Fibroblast of villous mesenchyme (primary cell): ENCODE data around the gene ATP5MC2. TPM values are rescaled to one million over a fixed set of nuclear protein-coding genes. Genes with fewer than 3 reads are reported as not detected.

ENCODE experiments used
- DNase-seq: peaks from one replicate; pipeline ENCODE4 v3.0.0-alpha.2; 2010; ENCODE audit warnings: low read depth
- H3K4me3 ChIP-seq: 2 replicates; pipeline ENCODE4 v1.5.1; 2011; ENCODE audit warnings: low read depth, mild to moderate bottlenecking, low read length
- CTCF ChIP-seq: IDR thresholded peaks from 2 replicates; pipeline ENCODE4 v1.5.1; 2012; ENCODE audit warnings: low read depth, mild to moderate bottlenecking, low read length; ENCODE audit not compliant: insufficient read depth
- total RNA-seq: library from RNA; depleted of rRNA; stranded (reverse); fragments of >200 nt; gene quantifications from 2 replicates; pipeline ENCODE4 v1.2.3, GENCODE V29; 2012

Gene ATP5MC2
- total RNA-seq, 1 donor: 70.8 TPM

DNA sequence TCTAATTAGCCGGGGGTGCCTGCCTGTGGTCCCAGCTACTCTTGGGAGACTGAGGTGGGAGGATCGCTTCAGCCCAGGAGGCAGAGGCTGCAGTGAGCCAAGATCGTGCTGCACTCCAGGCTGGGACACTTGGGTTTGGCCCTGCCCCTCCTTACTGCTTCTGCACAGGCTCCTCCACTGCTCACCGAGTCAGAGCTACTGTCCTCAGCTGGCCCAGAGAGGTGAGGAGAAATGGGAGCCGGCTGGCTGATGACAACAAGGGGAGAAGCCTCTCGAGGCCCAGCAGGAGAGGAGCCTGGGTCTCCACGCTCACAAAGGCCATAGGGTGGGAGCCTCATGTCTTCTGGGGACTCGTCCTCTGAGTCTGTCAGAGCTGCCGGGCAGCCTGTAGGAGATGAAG is 37.6 kb upstream of the ATP5MC2 start:
- DNase-seq: no peak
- no peak overlapping the region for H3K4me3 ChIP-seq
- no peak for TF ChIP-seq CTCF

DNA sequence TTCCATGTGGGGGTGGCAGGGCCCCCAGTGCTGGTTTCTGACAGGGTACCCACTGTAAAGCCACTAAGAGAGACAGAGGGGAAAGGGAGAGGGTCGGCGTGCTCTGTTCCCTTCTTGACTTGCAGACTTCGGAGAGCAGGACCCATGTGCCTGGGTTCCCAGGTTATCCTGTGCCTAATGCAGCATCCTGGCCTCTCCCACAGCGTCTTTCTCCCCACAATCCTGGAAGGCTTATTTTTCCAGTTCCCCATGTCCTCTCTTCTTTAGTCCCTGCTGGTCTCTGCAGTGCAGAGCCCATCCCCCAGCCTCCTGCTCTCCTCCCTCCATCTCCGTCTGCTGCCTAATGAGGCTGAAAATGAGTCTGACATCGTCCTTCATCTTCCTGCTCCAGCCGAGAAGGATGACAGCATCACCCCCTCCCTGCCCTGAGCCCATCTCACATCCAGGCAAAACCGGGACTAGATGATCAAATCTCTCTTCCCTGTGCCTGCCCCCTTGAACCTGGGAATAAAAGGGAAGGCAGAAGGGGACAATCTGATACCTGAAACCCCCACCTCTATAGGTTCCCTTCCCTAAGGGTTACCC is 36.3 kb upstream of the ATP5MC2 start:
- no peak for DNase-seq
- H3K4me3 ChIP-seq: no peak overlapping the region
- TF ChIP-seq CTCF: no peak

- no peak for DNase-seq
- TF ChIP-seq CTCF: no peak
- no peak overlapping the region for H3K4me3 ChIP-seq
Measured at GRCh38 chr12:53710091-53710490, 34.2 kb upstream of the ATP5MC2 start.

DNA sequence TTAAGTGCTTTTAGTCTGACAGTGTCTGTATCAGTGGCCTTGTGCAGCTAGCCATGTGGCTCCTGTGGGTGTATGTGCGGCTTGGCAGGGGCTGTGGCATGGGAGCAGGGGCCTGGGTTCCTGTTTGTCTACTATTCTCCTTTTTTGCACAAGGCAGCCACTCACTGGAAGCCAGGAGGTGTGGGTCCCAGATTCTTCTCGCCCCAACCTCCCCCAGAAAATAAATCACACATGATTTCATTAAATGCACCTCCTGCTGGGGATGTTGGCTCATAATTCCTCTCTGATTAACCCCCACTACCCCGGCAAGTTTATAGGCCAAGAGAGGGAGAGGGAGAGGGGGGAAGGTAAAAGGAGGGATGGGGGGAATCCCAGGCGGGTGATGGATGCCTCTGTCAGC is 33.8 kb upstream of the ATP5MC2 start:
- no peak overlapping the region for H3K4me3 ChIP-seq
- DNase-seq: no peak
- no peak for TF ChIP-seq CTCF

GRCh38 chr12:53706080-53706479 is 30.2 kb upstream of the ATP5MC2 start:
- no peak overlapping the region for H3K4me3 ChIP-seq
- no peak for TF ChIP-seq CTCF
- DNase-seq: no peak

DNA sequence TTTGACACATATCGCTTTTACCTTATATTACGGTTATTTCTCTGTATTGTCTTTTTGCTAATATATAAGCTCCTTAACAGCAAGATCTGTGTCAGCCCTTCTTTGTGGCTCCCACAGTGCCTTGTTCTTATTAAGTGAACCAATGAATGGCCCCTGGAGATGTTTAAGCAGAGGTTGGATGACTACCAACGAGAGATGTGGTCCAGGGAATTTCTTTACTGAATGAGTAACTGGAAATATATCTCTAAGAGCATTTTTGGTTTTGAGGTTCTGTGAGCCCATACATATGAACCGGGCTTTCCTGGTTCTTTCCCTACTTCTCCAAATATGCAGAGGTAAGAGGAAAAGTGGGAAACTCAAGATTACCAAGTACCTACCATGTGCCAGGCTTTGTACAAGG is 27.9 kb upstream of the ATP5MC2 start:
- no peak for DNase-seq
- H3K4me3 ChIP-seq: no peak overlapping the region
- no peak for TF ChIP-seq CTCF
